WTC11 (cell line): ENCODE data around the gene LRRK2.

Experiments used
- CTCF ChIP-seq: fragments of 200-600 bp; IDR thresholded peaks from 2 replicates; pipeline ENCODE4 v1.8.0; 2022; ENCODE audit warnings: antibody characterized with exemption
- E2F5 ChIP-seq: sonication (generic); formaldehyde crosslinking; IDR thresholded peaks from 2 replicates; pipeline ENCODE4 v1.8.1; 2022; ENCODE audit warnings: mild to moderate bottlenecking, moderate library complexity, missing genetic modification reagents
- ELF4 ChIP-seq: sonication (generic); formaldehyde crosslinking; IDR thresholded peaks from 2 replicates; pipeline ENCODE4 v1.8.1; 2022; ENCODE audit warnings: low read depth, mild to moderate bottlenecking, moderate library complexity, missing genetic modification reagents
- IRF2 ChIP-seq: sonication (generic); formaldehyde crosslinking; IDR thresholded peaks from 2 replicates; pipeline ENCODE4 v1.8.0; 2022; ENCODE audit warnings: low read depth, missing genetic modification reagents, borderline replicate concordance
- MAX ChIP-seq: sonication (generic); formaldehyde crosslinking; IDR thresholded peaks from 2 replicates; pipeline ENCODE4 v1.8.0; 2022; ENCODE audit warnings: mild to moderate bottlenecking, missing genetic modification reagents
- NFE2L1 ChIP-seq: sonication (generic); formaldehyde crosslinking; IDR thresholded peaks from 2 replicates; pipeline ENCODE4 v1.8.1; 2023; ENCODE audit warnings: missing genetic modification reagents
- NR2C2 ChIP-seq: sonication (generic); formaldehyde crosslinking; IDR thresholded peaks from 2 replicates; pipeline ENCODE4 v1.8.0; 2022; ENCODE audit warnings: mild to moderate bottlenecking, missing genetic modification reagents
- SP1 ChIP-seq: sonication (generic); formaldehyde crosslinking; conservative IDR thresholded peaks from 2 replicates; pipeline ENCODE4 v1.8.1; 2022; ENCODE audit warnings: missing genetic modification reagents
- ZNF512 ChIP-seq: sonication (generic); formaldehyde crosslinking; IDR thresholded peaks from 2 replicates; pipeline ENCODE4 v1.8.1; 2022; ENCODE audit warnings: missing genetic modification reagents, borderline replicate concordance

GRCh38 chr12:40324261-40324660 is 99.5 kb downstream of the LRRK2 start:
- TF ChIP-seq NFE2L1 (no peak), CTCF (no peak), SP1 (CRISPR knock-in tag) (no peak), ELF4 (CRISPR knock-in tag) (no peak), ZNF512 (CRISPR knock-in tag) (no peak), IRF2 (no peak), NR2C2 (CRISPR knock-in tag) (no peak), E2F5 (CRISPR knock-in tag) (no peak), MAX (CRISPR knock-in tag) (no peak)
